LNCaP clone FGC (cell line): ENCODE results near the gene HOXB3.
A peak's percentile ranks its signal among the peaks of the same experiment; 100 is the strongest.

Experiments used
- DNase-seq: peaks from one replicate; pipeline ENCODE4 v3.0.0-alpha.2; 2011; ENCODE audit warnings: low read depth
- H3K4me3 ChIP-seq: 2 replicates; pipeline ENCODE4 v1.5.1; 2011; ENCODE audit warnings: mild to moderate bottlenecking, low read depth, low read length, control low read depth
- CTCF ChIP-seq: IDR thresholded peaks from 2 replicates; pipeline ENCODE4 v1.5.1; 2012; ENCODE audit warnings: mild to moderate bottlenecking; ENCODE audit not compliant: control insufficient read depth, insufficient read depth; ENCODE audit errors: extremely low read depth

The HOXB3 gene

GRCh38 chr17:48610282-48611211 is 20.5 kb upstream of the HOXB3 start, which contains the start of gene HOXB7:
HOXB7 (minus strand) TSS chr17:48611017; CDS start chr17:48610918, 99 bp downstream.
- no peak for DNase-seq
- TF ChIP-seq CTCF: no peak
- peak within 1 kb of the TSS; percentile 48 for H3K4me3 ChIP-seq

- no peak for TF ChIP-seq CTCF
- DNase-seq: no peak
- H3K4me3 ChIP-seq: no peak overlapping the region
Observed at GRCh38 chr17:48609759-48610281, 19.8 kb upstream of the HOXB3 start.

- DNase-seq: no peak
- TF ChIP-seq CTCF: no peak
- no peak overlapping the region for H3K4me3 ChIP-seq
Observed at GRCh38 chr17:48609033-48609432, 19.0 kb upstream of the HOXB3 start.

GRCh38 chr17:48608494-48608834 is 18.4 kb upstream of the HOXB3 start:
- TF ChIP-seq CTCF: no peak

GRCh38 chr17:48606892-48607614 is 17.0 kb upstream of the HOXB3 start:
- no peak overlapping the region for H3K4me3 ChIP-seq
- no peak for TF ChIP-seq CTCF
- no peak for DNase-seq

More at GRCh38 chr17:48608494-48608834, 18.4 kb upstream of the HOXB3 start:
- no peak overlapping the region for H3K4me3 ChIP-seq
- DNase-seq: no peak

- no peak for DNase-seq
- no peak overlapping the region for H3K4me3 ChIP-seq
- no peak for TF ChIP-seq CTCF
Observed at GRCh38 chr17:48605991-48606891, 16.2 kb upstream of the HOXB3 start.
